Neural crest cell (in vitro differentiated cells): ENCODE data around the gene ANO4. TPM values are rescaled to one million over a fixed set of nuclear protein-coding genes. Genes with fewer than 3 reads are reported as not detected.

Experiments used
- DNase-seq: peaks from one replicate; pipeline ENCODE4 v3.0.0; 2021; ENCODE audit warnings: low read depth, mixed read lengths, low spot score
- H3K27ac Mint-ChIP-seq: one replicate; pipeline ENCODE4 v1.8.0; 2021; ENCODE audit warnings: mild to moderate bottlenecking, mixed read lengths; ENCODE audit not compliant: unreplicated experiment
- H3K27me3 Mint-ChIP-seq: 2 replicates; pipeline ENCODE4 v1.8.0; 2021; ENCODE audit warnings: low read depth, mild to moderate bottlenecking, mixed read lengths
- H3K36me3 Mint-ChIP-seq: 2 replicates; pipeline ENCODE4 v1.8.0; 2021; ENCODE audit warnings: low read depth, mild to moderate bottlenecking, mixed read lengths
- H3K4me1 Mint-ChIP-seq: 2 replicates; pipeline ENCODE4 v1.8.0; 2021; ENCODE audit warnings: mixed read lengths
- H3K4me3 Mint-ChIP-seq: one replicate; pipeline ENCODE4 v1.8.0; 2021; ENCODE audit warnings: mild to moderate bottlenecking, mixed read lengths
- H3K9me3 Mint-ChIP-seq: 2 replicates; pipeline ENCODE4 v1.8.0; 2021; ENCODE audit warnings: mixed read lengths
- CTCF ChIP-seq: fragments of 200-600 bp; sonication (generic); conservative IDR thresholded peaks from 2 replicates; pipeline ENCODE4 v1.5.0; 2021; ENCODE audit warnings: antibody characterized with exemption, mild to moderate bottlenecking
- total RNA-seq: library from RNA; stranded (reverse); gene quantifications from 2 replicates; pipeline ENCODE4 v1.2.1, GENCODE V29; 2021

Gene ANO4
- total RNA-seq, 1 donor from 2014 or later: 0.61 TPM

DNA sequence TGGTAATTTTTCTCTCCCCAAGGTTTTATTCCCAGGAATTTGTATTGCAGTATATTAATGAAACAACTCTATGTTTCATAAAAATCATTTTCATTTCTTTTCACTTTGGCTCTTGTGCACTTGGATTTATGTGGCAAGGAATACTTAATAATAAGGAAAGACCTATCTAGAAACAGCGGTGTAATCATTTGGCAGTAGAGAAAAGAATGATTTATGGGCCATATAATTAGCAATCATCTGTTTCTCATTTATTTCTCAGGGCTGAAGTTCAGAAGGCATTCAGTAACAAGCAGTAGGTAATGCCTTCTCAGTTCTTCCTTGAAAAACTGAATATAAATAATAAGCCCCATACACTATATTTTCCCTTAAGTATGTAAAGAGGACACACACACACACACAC is 172.6 kb downstream of the ANO4 start:
- TF ChIP-seq CTCF: no peak
- no peak overlapping the region for H3K27ac Mint-ChIP-seq
- DNase-seq: no peak
- H3K27me3 Mint-ChIP-seq: peaks cover 2% of the 10 kb centered on the region
- no peaks in the 10 kb centered on the region for H3K9me3 Mint-ChIP-seq
- no peaks in the 10 kb centered on the region for H3K36me3 Mint-ChIP-seq
- H3K4me1 Mint-ChIP-seq: no peaks in the 10 kb centered on the region
- no peak overlapping the region for H3K4me3 Mint-ChIP-seq

DNA sequence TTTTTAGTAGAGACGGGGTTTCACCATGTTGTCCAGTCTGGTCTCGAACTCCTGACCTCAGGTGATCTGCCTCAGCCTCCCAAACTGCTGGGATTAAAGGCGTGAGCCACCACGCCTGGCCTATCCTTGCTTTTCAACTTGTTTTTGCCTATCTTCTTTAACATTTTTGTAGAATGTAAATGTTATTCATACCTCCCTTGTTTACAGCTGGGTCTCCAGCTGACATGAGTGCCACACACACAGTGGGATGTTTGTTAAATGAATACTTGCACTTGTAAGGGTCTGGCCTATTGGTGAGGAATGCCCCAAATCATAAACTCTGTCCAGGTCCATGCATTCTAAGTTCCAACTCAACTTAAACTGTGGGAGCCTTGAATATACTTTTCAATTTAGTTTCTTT is 176.3 kb downstream of the ANO4 start:
- H3K4me1 Mint-ChIP-seq: no peaks in the 10 kb centered on the region
- no peak overlapping the region for H3K4me3 Mint-ChIP-seq
- H3K9me3 Mint-ChIP-seq: no peaks in the 10 kb centered on the region
- no peak for TF ChIP-seq CTCF
- H3K36me3 Mint-ChIP-seq: no peaks in the 10 kb centered on the region
- no peak for DNase-seq
- no peak overlapping the region for H3K27ac Mint-ChIP-seq
- H3K27me3 Mint-ChIP-seq: no peaks in the 10 kb centered on the region

GRCh38 chr12:100972121-100972520 is 177.5 kb downstream of the ANO4 start:
- H3K27ac Mint-ChIP-seq: no peak overlapping the region
- no peak for TF ChIP-seq CTCF
- no peaks in the 10 kb centered on the region for H3K27me3 Mint-ChIP-seq
- H3K4me1 Mint-ChIP-seq: no peaks in the 10 kb centered on the region
- no peak for DNase-seq
- no peaks in the 10 kb centered on the region for H3K9me3 Mint-ChIP-seq
- H3K4me3 Mint-ChIP-seq: no peak overlapping the region
- no peaks in the 10 kb centered on the region for H3K36me3 Mint-ChIP-seq

DNA sequence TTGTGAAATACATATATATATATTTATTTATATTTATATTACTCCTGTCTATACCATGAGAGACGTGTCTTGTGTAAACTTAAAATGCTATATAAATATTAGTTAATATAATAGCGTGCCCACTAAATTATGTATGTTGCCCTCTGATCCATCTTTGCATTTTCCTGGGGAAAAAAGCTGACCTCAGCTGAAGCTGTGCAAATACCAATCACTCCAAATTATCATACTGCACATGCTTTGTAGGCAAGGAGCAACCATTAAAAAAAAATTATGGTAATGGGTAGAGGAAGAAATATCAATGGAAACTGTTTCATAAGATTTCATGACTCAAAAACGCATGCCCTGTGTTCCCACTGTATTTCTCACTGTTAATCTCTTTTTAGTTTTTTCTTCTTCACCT is 179.8 kb downstream of the ANO4 start:
- no peak for TF ChIP-seq CTCF
- Mint-ChIP-seq H3K9me3 (peaks cover 2% of the 10 kb centered on the region), H3K4me1 (no peaks in the 10 kb centered on the region), H3K36me3 (no peaks in the 10 kb centered on the region), H3K4me3 (no peak overlapping the region), H3K27ac (no peak overlapping the region), H3K27me3 (no peaks in the 10 kb centered on the region)
- DNase-seq: no peak

GRCh38 chr12:100974747-100975146 is 180.2 kb downstream of the ANO4 start:
- Mint-ChIP-seq H3K9me3 (peaks cover 2% of the 10 kb centered on the region), H3K27ac (no peak overlapping the region), H3K4me1 (no peaks in the 10 kb centered on the region), H3K36me3 (no peaks in the 10 kb centered on the region), H3K27me3 (no peaks in the 10 kb centered on the region), H3K4me3 (no peak overlapping the region)
- DNase-seq: no peak
- TF ChIP-seq CTCF: no peak

DNA sequence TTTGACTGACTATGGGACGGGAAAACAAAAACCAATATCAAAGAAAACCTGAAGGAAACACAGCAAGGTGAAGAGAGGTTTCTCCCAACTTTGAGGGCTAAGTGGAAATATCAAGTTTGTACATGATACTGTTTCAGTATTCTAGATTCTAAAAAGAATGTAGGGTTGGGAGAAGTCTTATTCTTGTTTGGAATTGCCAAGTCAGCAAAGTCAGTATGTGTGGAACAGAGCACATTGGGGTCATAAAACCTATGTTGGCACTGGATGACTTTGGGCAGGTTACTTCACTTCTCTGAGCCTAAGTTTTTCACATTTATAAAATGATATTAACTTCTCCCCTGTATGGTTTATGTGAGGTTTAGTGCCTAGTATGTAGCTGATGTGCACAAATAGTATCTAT is 182.2 kb downstream of the ANO4 start:
- Mint-ChIP-seq H3K4me1 (no peaks in the 10 kb centered on the region), H3K36me3 (no peaks in the 10 kb centered on the region), H3K27me3 (no peaks in the 10 kb centered on the region), H3K9me3 (peaks cover 2% of the 10 kb centered on the region), H3K27ac (no peak overlapping the region), H3K4me3 (no peak overlapping the region)
- DNase-seq: no peak
- no peak for TF ChIP-seq CTCF
